Endothelial cell of umbilical vein (primary cell): ENCODE results near the gene MOB3A. TPM values are rescaled to one million over a fixed set of nuclear protein-coding genes. Genes with fewer than 3 reads are reported as not detected.
A peak's percentile ranks its signal among the peaks of the same experiment; 100 is the strongest.

Experiments used
- BruUV-seq: library from RNA; stranded (reverse); fragments of 400-500 nt; replicated peaks from 2 replicates; lab custom pipeline; 2021; lab: Mats Ljungman, UMichigan
- CTCF ChIA-PET: fragments of 300-600, 350-600 bp; sonication (Branson Sonifier 250); formaldehyde crosslinking; loops from one replicate; lab custom pipeline; 2021; ENCODE audit warnings: antibody characterized with exemption, inconsistent platforms; lab: Charles Lee
- POLR2A ChIA-PET: fragments of 300-600, 350-600 bp; sonication (Branson Sonifier 250); formaldehyde crosslinking; loops from one replicate; lab custom pipeline; 2021; ENCODE audit warnings: antibody characterized with exemption, inconsistent platforms; lab: Charles Lee
- DNase-seq: peaks from one replicate; pipeline ENCODE4 v3.0.0-alpha.2; 2011; ENCODE audit warnings: low read depth, low spot score
- FAIRE-seq: peaks from 2 replicates; lab custom pipeline; 2011; peaks lifted over from hg19 to GRCh38; lab: Jason Lieb, UNC
- H2AFZ ChIP-seq: 2 replicates; pipeline ENCODE4 v1.6.0; 2012; ENCODE audit warnings: low read depth, low read length, control low read depth, inconsistent platforms
- H3K27ac ChIP-seq: 2 replicates; pipeline ENCODE4 v1.5.1; 2011; ENCODE audit warnings: low read depth, mild to moderate bottlenecking, control low read depth, low read length, moderate library complexity; ENCODE audit not compliant: insufficient read depth
- H3K27me3 ChIP-seq, 2 experiments: 2 replicates each; pipeline versions ENCODE4 v1.6.0 to v1.6.1; 2011; ENCODE audit warnings: low read length in 2 of 2, mixed read lengths in 1 of 2; ENCODE audit not compliant: control insufficient read depth in 2 of 2, insufficient read depth in 2 of 2
- H3K36me3 ChIP-seq, 2 experiments: 2 replicates in 1 of 2; 3 replicates in 1 of 2; pipeline ENCODE4 v1.5.1; 2011; ENCODE audit warnings: low read length in 2 of 2, mild to moderate bottlenecking in 1 of 2, moderate library complexity in 1 of 2; ENCODE audit not compliant: control insufficient read depth in 2 of 2, insufficient read depth in 2 of 2; ENCODE audit errors: extremely low read depth in 1 of 2
- H3K4me1 ChIP-seq: 3 replicates; pipeline ENCODE4 v1.5.1; 2011; ENCODE audit warnings: mild to moderate bottlenecking, low read length; ENCODE audit not compliant: control insufficient read depth, insufficient read depth; ENCODE audit errors: extremely low read depth
- H3K4me2 ChIP-seq: 2 replicates; pipeline ENCODE4 v1.6.1; 2011; ENCODE audit warnings: low read length, control low read depth, mixed read lengths; ENCODE audit not compliant: insufficient read depth
- H3K4me3 ChIP-seq, 3 experiments: fragments of 200-600 bp in 1 of 3; sonication (generic), shearing (Covaris generic) in 1 of 3; replicated peaks in 1 of 3; 2 replicates each; pipeline ENCODE4 v1.5.1; 2011 to 2016; ENCODE audit warnings: control low read depth in 3 of 3, low read length in 3 of 3, mild to moderate bottlenecking in 2 of 3, inconsistent platforms in 1 of 3, low read depth in 1 of 3, moderate library complexity in 1 of 3; ENCODE audit not compliant: insufficient read depth in 1 of 3
- H3K79me2 ChIP-seq: 2 replicates; pipeline ENCODE4 v1.6.0; 2012; ENCODE audit warnings: low read length, inconsistent platforms; ENCODE audit not compliant: control insufficient read depth, insufficient read depth
- H3K9ac ChIP-seq: replicated peaks from 2 replicates; pipeline ENCODE3; 2011; ENCODE audit warnings: low read length, control low read depth; ENCODE audit not compliant: insufficient read depth; ENCODE audit errors: extremely low read depth
- H3K9me1 ChIP-seq: replicated peaks from 3 replicates; pipeline ENCODE4 v1.6.0; 2011; ENCODE audit warnings: mild to moderate bottlenecking, low read length; ENCODE audit not compliant: control insufficient read depth, insufficient read depth; ENCODE audit errors: extremely low read depth
- H3K9me3 ChIP-seq: replicated peaks from 2 replicates; pipeline ENCODE4 v1.5.1; 2012; ENCODE audit warnings: low read length, inconsistent platforms; ENCODE audit not compliant: control insufficient read depth, insufficient read depth
- H4K20me1 ChIP-seq: replicated peaks from 2 replicates; pipeline ENCODE3; 2011; ENCODE audit warnings: mild to moderate bottlenecking, low read length; ENCODE audit not compliant: control insufficient read depth, insufficient read depth; ENCODE audit errors: extremely low read depth
- EZH2 ChIP-seq: IDR thresholded peaks from 2 replicates; pipeline ENCODE4 v1.6.1; 2012; ENCODE audit warnings: borderline replicate concordance, low read depth, mild to moderate bottlenecking, moderate library complexity, low read length, inconsistent platforms; ENCODE audit not compliant: severe bottlenecking
- FOS ChIP-seq: IDR thresholded peaks from 2 replicates; pipeline ENCODE4 v1.6.1; 2011; ENCODE audit warnings: mild to moderate bottlenecking, low read length, moderate library complexity, borderline replicate concordance; ENCODE audit not compliant: insufficient read depth
- GATA2 ChIP-seq: IDR thresholded peaks from 2 replicates; pipeline ENCODE4 v1.7.0; 2011; ENCODE audit warnings: low read depth, mild to moderate bottlenecking, moderate library complexity, mixed read lengths, low read length; ENCODE audit not compliant: insufficient read length, insufficient read depth
- JUN ChIP-seq: IDR thresholded peaks from 2 replicates; pipeline ENCODE4 v1.6.1; 2011; ENCODE audit warnings: borderline replicate concordance, low read depth; ENCODE audit not compliant: insufficient read length, insufficient read depth
- MYC ChIP-seq: IDR thresholded peaks from one replicate; pipeline ENCODE4 v1.6.1; 2011; ENCODE audit warnings: mild to moderate bottlenecking, low read depth, low read length
- POLR2A ChIP-seq: IDR thresholded peaks from 2 replicates; pipeline ENCODE4 v1.6.1; 2012; ENCODE audit warnings: low read depth, mild to moderate bottlenecking, control low read depth, low read length
- POLR2AphosphoS5 ChIP-seq: IDR thresholded peaks from 2 replicates; pipeline ENCODE4 v1.6.1; 2012; ENCODE audit warnings: low read depth, mild to moderate bottlenecking, control low read depth, low read length, moderate library complexity; ENCODE audit not compliant: insufficient read depth
- dilution Hi-C: fragments of 300-500 bp; cut with MboI; formaldehyde crosslinking; loops from one replicate; pipeline ENCODE4 v1.15.0; 2019; ENCODE audit warnings: low sequenced_read_pairs; ENCODE audit not compliant: extremely low pct_ligation_motif_present
- intact Hi-C: fragments of 100-400 bp; cut with micrococcal nuclease; formaldehyde crosslinking; loops from one replicate; pipeline ENCODE4 v1.10.0; 2022
- polyA plus RNA-seq, 4 experiments: library from polyadenylated mRNA; depleted of rRNA in 3 of 4; stranded (reverse) in 3 of 4; unstranded in 1 of 4; fragments of >200 nt; gene quantifications; 2 replicates each; pipeline versions ENCODE4 v1.2.1 to v1.2.3, GENCODE V29; 2011 to 2012; ENCODE audit warnings: missing spikeins in 1 of 4
- total RNA-seq: library from RNA; stranded (reverse); gene quantifications from 2 replicates; pipeline ENCODE4 v1.2.3, GENCODE V29; 2021
- TF ChIP-seq, protein P1 (sequence below): IDR thresholded peaks from 2 replicates; pipeline ENCODE4 v1.6.1; 2011; ENCODE audit not compliant: insufficient read depth, insufficient read length
- TF ChIP-seq, protein P2 (sequence below), 2 donors: IDR thresholded peaks; 1 replicate in 1 of 2; 2 replicates in 1 of 2; pipeline ENCODE4 v1.5.1; 2011; ENCODE audit warnings: low read length in 2 of 2, mild to moderate bottlenecking in 2 of 2, moderate library complexity in 2 of 2, control low read depth in 1 of 2, inconsistent platforms in 1 of 2, low read depth in 1 of 2; ENCODE audit not compliant: insufficient read depth in 1 of 2; ENCODE audit errors: extremely low read depth in 1 of 2

MOB3A gene
- total and polyA plus RNA-seq, 2 donors (not counting 3 experiments of a cell fraction or from before 2014, with no cell fraction given): 46.5 to 59.7 TPM

DNA sequence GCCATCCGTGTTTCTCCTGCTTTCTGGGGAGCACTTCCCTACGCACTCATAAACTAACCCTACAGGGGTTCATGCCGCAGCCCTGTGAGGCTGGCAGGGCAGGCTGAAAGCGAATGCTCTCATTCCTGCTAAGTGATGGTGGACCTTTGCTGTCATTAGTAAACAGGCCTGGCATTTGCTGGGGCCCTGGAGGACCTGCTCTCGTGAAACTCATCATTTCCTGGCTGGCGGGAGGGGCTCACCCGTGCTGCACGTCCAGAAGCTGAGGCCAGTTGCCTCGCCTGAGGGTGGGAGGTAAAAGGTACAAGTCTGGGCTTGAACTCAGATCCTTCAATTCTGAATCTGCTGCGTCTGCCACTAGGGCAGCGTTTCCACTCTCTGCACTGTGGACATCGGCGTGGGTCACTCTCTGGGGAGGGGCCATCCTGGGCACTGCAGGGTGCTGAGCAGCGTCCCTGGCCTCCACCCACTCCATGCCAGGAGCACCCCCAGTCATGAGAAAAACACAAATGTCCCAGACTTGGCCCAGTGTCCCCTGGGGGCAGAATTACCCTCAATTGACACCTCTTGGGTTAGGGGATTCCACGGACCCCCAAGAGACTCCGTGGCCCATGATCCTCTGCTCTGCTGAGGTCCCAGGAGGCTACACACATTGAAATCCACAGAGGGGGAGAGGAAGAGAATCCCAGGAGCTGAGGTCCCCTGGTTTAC is 7.0 kb downstream of the MOB3A start:
- peak; percentile 59 for FAIRE-seq
- Histone ChIP-seq H3K27ac (peak overlapping the region; percentile 53), H3K27me3 (no peaks in the 10 kb centered on the region), H3K9ac (no peak overlapping the region), H3K36me3 (no peaks in the 10 kb centered on the region), H4K20me1 (no peaks in the 10 kb centered on the region), H3K9me3 (no peaks in the 10 kb centered on the region), H3K9me1 (no peaks in the 10 kb centered on the region), H3K4me3 (no peak overlapping the region), H3K79me2 (peaks cover 40% of the 10 kb centered on the region), H2AFZ (no peak overlapping the region), H3K4me2 (no peak overlapping the region), H3K4me1 (peaks cover 36% of the 10 kb centered on the region)
- TSS peak; percentile 67 for BruUV-seq
- intact Hi-C loops (no loop called here), dilution Hi-C loops (no loop called here)
- TF ChIP-seq, protein P1, sequence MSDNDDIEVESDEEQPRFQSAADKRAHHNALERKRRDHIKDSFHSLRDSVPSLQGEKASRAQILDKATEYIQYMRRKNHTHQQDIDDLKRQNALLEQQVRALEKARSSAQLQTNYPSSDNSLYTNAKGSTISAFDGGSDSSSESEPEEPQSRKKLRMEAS: no peak
- TF ChIP-seq GATA2: no peak
- no peak for TF ChIP-seq EZH2
- TF ChIP-seq POLR2AphosphoS5: no peak
- TF ChIP-seq FOS: no peak
- TF ChIP-seq, protein P2, sequence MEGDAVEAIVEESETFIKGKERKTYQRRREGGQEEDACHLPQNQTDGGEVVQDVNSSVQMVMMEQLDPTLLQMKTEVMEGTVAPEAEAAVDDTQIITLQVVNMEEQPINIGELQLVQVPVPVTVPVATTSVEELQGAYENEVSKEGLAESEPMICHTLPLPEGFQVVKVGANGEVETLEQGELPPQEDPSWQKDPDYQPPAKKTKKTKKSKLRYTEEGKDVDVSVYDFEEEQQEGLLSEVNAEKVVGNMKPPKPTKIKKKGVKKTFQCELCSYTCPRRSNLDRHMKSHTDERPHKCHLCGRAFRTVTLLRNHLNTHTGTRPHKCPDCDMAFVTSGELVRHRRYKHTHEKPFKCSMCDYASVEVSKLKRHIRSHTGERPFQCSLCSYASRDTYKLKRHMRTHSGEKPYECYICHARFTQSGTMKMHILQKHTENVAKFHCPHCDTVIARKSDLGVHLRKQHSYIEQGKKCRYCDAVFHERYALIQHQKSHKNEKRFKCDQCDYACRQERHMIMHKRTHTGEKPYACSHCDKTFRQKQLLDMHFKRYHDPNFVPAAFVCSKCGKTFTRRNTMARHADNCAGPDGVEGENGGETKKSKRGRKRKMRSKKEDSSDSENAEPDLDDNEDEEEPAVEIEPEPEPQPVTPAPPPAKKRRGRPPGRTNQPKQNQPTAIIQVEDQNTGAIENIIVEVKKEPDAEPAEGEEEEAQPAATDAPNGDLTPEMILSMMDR (IDR thresholded peaks at IDR 0.05; ENCODE audit: extremely low read depth in 1 of 2, insufficient read depth in 1 of 2, low read depth in 1 of 2, low read length in 2 of 2): no peak
- TF ChIP-seq POLR2A: no peak
- no peak for TF ChIP-seq JUN
- no peak for TF ChIP-seq MYC
- peak; percentile 31 for DNase-seq
- POLR2A ChIA-PET: no interaction called here
- CTCF ChIA-PET: interaction anchor here (1.1 to 1.5 kb wide), 2 partner anchors 20 to 71 kb away, joined by 3 to 4 read pairs; no protein-coding TSS in a partner anchor
